Left forelimb (tissue), 1 donor: ENCODE results near the gene FOXD2.

ENCODE experiments used
- DNase-seq: peaks from one replicate; pipeline ENCODE4 v3.0.0-alpha.2; 2018; ENCODE audit warnings: low spot score

Gene FOXD2

GRCh38 chr1:47468709-47469389, 31.0 kb downstream of the FOXD2 start:
- DNase-seq = no peak

- no peak for DNase-seq
Measured at GRCh38 chr1:47469390-47469759, 31.5 kb downstream of the FOXD2 start.

GRCh38 chr1:47469910-47470309, 32.1 kb downstream of the FOXD2 start:
- no peak for DNase-seq

- DNase-seq = no peak
Measured at GRCh38 chr1:47471163-47471562, 33.3 kb downstream of the FOXD2 start.

- DNase-seq = no peak
Measured at GRCh38 chr1:47474278-47475193, 36.7 kb downstream of the FOXD2 start.

GRCh38 chr1:47477595-47478080, 39.8 kb downstream of the FOXD2 start:
- DNase-seq = no peak

GRCh38 chr1:47478090-47478489, 40.2 kb downstream of the FOXD2 start:
- DNase-seq = no peak

GRCh38 chr1:47479664-47480063, 41.8 kb downstream of the FOXD2 start:
- DNase-seq = no peak

GRCh38 chr1:47481936-47482335, 44.1 kb downstream of the FOXD2 start:
- DNase-seq = no peak

GRCh38 chr1:47482786-47483185, 44.9 kb downstream of the FOXD2 start:
- no peak for DNase-seq

GRCh38 chr1:47483651-47484050, 45.8 kb downstream of the FOXD2 start:
- DNase-seq = no peak

GRCh38 chr1:47485817-47486216, 48.0 kb downstream of the FOXD2 start:
- DNase-seq = peak; percentile 33

- DNase-seq = peak; percentile 25
Measured at GRCh38 chr1:47487332-47487731, 49.5 kb downstream of the FOXD2 start.

GRCh38 chr1:47487850-47488450, 50.1 kb downstream of the FOXD2 start:
- DNase-seq = no peak
